Measurements from ENCODE around the gene SPPL2B. TPM values are rescaled to one million over a fixed set of nuclear protein-coding genes. Genes with fewer than 3 reads are reported as not detected.

SPPL2B gene
- total and polyA plus RNA-seq, 9 donors = 1.5 to 66.6 (median 47.9) TPM

DNA sequence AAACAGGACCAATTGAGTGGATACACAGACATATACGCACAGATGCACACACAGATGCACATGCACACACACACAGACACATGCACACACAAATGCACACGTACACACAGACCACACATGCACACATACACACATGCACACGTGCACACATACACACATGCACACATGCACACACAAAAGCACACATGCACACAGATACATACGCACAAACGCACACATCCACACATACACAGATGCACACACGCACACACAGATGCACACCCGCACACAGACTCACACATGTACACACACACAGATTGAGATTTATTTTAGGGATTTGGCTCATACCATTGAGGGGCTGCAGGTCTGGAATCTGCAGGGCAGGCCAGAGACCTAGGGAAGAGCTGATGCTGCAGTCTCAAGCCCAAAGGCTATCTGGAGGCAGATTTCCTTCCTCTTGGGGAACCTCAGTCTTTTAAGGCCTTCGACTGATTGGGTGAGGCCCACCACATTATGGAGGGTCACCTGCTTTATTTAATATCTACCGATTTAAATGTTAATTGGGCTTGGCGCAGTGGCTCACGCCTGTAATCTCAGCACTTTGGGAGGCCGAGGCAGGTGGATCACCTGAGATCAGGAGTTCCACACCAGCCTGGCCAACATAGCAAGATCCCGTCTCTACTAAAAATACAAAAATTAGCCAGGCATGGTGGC, 54.2 kb downstream of the SPPL2B start:
- no peak for DNase-seq
- no peak overlapping the region for H3K27ac ChIP-seq
- 85 to 87% (median 87%) methylated on average over 13 of the region's 13 CpGs for WGBS, 3 donors
- intact Hi-C loops (cut with DNase I) = loop anchor here in 1 of 4 donors (10.0 kb wide), 1 partner anchor 248 kb away; no protein-coding TSS in a partner anchor
- no peaks in the 10 kb centered on the region for H3K36me3 ChIP-seq
- no peaks in the 10 kb centered on the region for H3K4me1 ChIP-seq (ENCODE audit: insufficient read depth)
- H3K27me3 ChIP-seq = no peaks in the 10 kb centered on the region
- TF ChIP-seq, protein P1, sequence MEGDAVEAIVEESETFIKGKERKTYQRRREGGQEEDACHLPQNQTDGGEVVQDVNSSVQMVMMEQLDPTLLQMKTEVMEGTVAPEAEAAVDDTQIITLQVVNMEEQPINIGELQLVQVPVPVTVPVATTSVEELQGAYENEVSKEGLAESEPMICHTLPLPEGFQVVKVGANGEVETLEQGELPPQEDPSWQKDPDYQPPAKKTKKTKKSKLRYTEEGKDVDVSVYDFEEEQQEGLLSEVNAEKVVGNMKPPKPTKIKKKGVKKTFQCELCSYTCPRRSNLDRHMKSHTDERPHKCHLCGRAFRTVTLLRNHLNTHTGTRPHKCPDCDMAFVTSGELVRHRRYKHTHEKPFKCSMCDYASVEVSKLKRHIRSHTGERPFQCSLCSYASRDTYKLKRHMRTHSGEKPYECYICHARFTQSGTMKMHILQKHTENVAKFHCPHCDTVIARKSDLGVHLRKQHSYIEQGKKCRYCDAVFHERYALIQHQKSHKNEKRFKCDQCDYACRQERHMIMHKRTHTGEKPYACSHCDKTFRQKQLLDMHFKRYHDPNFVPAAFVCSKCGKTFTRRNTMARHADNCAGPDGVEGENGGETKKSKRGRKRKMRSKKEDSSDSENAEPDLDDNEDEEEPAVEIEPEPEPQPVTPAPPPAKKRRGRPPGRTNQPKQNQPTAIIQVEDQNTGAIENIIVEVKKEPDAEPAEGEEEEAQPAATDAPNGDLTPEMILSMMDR (IDR thresholded peaks at IDR 0.05) = no peak
- TF ChIP-seq EP300 (IDR thresholded peaks at IDR 0.05) (no peak), POLR2A (IDR thresholded peaks at IDR 0.05) (no peak)
- H3K4me3 ChIP-seq = no peak overlapping the region
- H3K9me3 ChIP-seq = no peaks in the 10 kb centered on the region

DNA sequence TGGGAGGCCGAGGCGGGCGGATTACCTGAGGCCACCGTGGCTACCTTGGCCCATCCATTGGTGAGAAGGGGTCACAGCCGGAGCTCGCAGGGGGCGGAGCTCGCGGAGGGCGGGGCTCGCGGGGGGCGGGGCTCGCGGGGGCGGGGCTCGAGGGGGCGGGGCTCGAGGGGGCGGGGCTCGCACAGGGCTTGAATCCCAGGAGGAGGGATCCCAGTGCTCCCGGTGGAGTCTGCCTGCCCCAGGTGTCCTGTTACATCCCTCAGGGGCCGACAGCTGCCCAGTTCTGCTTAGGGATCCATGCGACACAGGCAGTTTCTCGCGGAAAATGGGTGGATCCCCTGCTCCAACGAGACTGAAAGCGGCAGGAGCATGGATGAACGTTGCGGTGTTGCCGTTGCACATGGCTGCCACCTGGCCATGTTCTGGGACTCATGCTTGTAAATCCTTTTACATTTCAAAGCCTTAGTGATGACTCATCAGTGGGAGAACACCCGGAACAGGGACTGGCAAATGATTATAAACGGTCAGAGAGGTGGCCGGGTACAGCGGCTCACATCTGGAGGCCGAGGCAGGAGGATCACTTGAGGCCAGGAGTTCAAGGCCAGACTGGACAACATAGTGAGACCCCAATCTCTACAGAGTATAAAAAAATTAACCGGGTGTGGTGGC, 56.7 kb downstream of the SPPL2B start:
- TF ChIP-seq POLR2A (IDR thresholded peaks at IDR 0.05) (no peak), EP300 (IDR thresholded peaks at IDR 0.05) (no peak)
- TF ChIP-seq, protein P1 (IDR thresholded peaks at IDR 0.05) = no peak
- no peaks in the 10 kb centered on the region for H3K36me3 ChIP-seq
- H3K4me3 ChIP-seq = no peak overlapping the region
- intact Hi-C loops (cut with DNase I) = loop anchor here in 2 of 4 donors (5.0 to 10.0 kb wide), 2 partner anchors 228 to 250 kb away; no protein-coding TSS in a partner anchor
- 11 to 19% (median 18%) methylated on average over 24 to 37 of the region's 37 CpGs for WGBS, 3 donors
- no peaks in the 10 kb centered on the region for H3K4me1 ChIP-seq (ENCODE audit: insufficient read depth)
- peak in 2 of 5 donors; percentile 21 to 42 for DNase-seq
- H3K27me3 ChIP-seq = no peaks in the 10 kb centered on the region
- no peak overlapping the region for H3K27ac ChIP-seq
- H3K9me3 ChIP-seq = no peaks in the 10 kb centered on the region

DNA sequence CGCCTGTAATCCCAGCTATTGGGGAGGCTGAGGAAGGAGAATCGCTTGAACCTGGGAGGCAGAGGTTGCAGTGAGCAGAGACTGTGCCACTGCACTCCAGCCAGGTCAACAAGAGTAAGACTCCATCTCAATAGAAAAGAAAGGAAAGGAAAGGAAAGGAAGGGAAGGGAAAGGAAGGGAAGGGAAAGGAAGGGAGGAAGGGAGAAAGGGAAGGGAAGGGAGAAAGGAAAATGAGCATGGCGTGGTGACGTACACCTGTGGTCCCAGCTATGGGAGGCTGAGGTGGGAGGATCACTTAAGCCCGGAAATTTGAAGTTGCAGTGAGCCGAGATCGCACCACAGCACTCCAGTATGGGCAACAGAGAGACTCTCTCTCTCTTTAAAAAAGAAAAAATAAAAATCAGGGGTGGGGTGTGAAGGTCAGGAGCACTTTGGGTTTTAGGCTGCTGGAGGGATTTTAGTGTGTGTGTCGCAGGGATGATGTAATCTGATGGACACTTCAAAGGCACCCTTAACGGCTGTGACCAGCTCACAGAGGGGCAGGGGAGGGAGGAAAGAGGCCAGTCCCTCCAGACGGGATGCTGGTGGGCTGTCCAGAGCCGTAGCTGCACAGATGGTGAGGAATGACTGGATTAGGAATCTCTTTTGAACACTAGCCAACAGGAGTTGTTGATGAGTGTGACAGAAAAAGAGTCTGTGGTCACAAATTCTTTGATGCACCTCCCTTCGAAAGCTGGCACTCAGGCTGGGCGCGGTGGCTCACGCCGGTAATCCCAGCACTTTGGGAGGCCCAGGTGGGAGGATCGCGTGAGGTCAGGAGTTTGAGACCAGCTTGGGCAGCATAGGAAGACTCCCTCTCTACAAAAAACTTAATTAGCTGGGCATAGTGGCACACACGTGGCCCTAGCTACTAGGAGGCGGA, 59.1 kb downstream of the SPPL2B start:
- intact Hi-C loops (cut with DNase I) = loop anchor here in 2 of 4 donors (5.0 to 10.0 kb wide), 2 partner anchors 230 to 253 kb away; no protein-coding TSS in a partner anchor
- TF ChIP-seq POLR2A (IDR thresholded peaks at IDR 0.05) (no peak), EP300 (IDR thresholded peaks at IDR 0.05) (no peak)
- TF ChIP-seq, protein P1 (IDR thresholded peaks at IDR 0.05) = no peak
- no peaks in the 10 kb centered on the region for H3K27me3 ChIP-seq
- H3K9me3 ChIP-seq = no peaks in the 10 kb centered on the region
- no peak overlapping the region for H3K27ac ChIP-seq
- H3K4me3 ChIP-seq = no peak overlapping the region
- 70 to 73% (median 71%) methylated on average over 20 of the region's 20 CpGs for WGBS, 3 donors
- H3K4me1 ChIP-seq (ENCODE audit: insufficient read depth) = no peaks in the 10 kb centered on the region
- H3K36me3 ChIP-seq = no peaks in the 10 kb centered on the region
- DNase-seq = no peak

DNA sequence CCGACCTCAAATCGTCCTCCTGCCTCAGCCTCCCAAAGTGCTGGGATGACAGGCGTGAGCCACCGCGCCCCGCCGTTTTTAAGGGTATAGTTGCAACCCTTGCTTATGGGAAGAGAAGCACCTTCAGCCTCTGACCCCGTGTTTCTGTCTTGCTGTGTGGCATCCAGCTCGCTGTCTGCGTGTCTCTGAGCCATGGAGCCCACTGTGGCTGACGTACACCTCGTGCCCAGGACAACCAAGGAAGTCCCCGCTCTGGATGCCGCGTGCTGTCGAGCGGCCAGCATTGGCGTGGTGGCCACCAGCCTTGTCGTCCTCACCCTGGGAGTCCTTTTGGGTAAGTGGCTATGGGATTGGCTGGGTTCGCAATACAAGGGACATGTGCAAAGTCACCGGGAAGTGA, 61.1 kb downstream of the SPPL2B start:
- TF ChIP-seq EP300 (IDR thresholded peaks at IDR 0.05) (no peak), POLR2A (IDR thresholded peaks at IDR 0.05) (no peak)
- TF ChIP-seq, protein P1 (IDR thresholded peaks at IDR 0.05) = no peak
- no peaks in the 10 kb centered on the region for H3K36me3 ChIP-seq
- intact Hi-C loops (cut with DNase I) = loop anchor here in 2 of 4 donors (5.0 to 10.0 kb wide), 2 partner anchors 232 to 255 kb away; no protein-coding TSS in a partner anchor
- H3K9me3 ChIP-seq = no peaks in the 10 kb centered on the region
- H3K4me1 ChIP-seq (ENCODE audit: insufficient read depth) = no peaks in the 10 kb centered on the region
- no peak overlapping the region for H3K4me3 ChIP-seq
- WGBS, 3 donors = 80 to 83% (median 80%) methylated on average over 21 of the region's 21 CpGs
- DNase-seq = no peak
- H3K27ac ChIP-seq = no peak overlapping the region
- no peaks in the 10 kb centered on the region for H3K27me3 ChIP-seq

Measured in ovary (tissue), 9 donors.